SK-N-SH treated with all-trans-retinoic acid at 6 μM for 48 hours (cell line): ENCODE data around the gene TSPAN9.
A peak's percentile ranks its signal among the peaks of the same experiment; 100 is the strongest.

Source experiments
- ATAC-seq: fragments of 200-7000 bp; cut with Tn5 transposase; 3 replicates; pipeline ENCODE4 v1.9.1; 2020; ENCODE audit warnings: mild to moderate bottlenecking, moderate library complexity
- ARNTL ChIP-seq: fragments of 450-650 bp; formaldehyde crosslinking; IDR thresholded peaks from 2 replicates; pipeline ENCODE4 v1.5.0; 2020; ENCODE audit warnings: low read depth, mild to moderate bottlenecking, moderate library complexity, borderline replicate concordance
- CREB5 ChIP-seq: fragments of 250-450 bp; sonication (Bioruptor Pico); IDR thresholded peaks from 2 replicates; pipeline ENCODE4 v1.5.1; 2020; ENCODE audit warnings: low read depth, mild to moderate bottlenecking, moderate library complexity
- CSDC2 ChIP-seq: fragments of 250-450 bp; sonication (Bioruptor Pico); IDR thresholded peaks from 2 replicates; pipeline ENCODE4 v1.5.0; 2020; ENCODE audit warnings: mild to moderate bottlenecking, moderate library complexity
- CSRNP3 ChIP-seq: fragments of 250-450 bp; sonication (Bioruptor Pico); IDR thresholded peaks from 2 replicates; pipeline ENCODE4 v1.5.1; 2021; ENCODE audit warnings: mild to moderate bottlenecking, moderate library complexity
- ESRRG ChIP-seq: fragments of 250-450 bp; sonication (Bioruptor Pico); IDR thresholded peaks from 2 replicates; pipeline ENCODE4 v1.6.1; 2021; ENCODE audit warnings: mild to moderate bottlenecking
- GLIS3 ChIP-seq: fragments of 250-450 bp; sonication (Bioruptor Pico); IDR thresholded peaks from 2 replicates; pipeline ENCODE4 v1.5.0; 2020; ENCODE audit warnings: mild to moderate bottlenecking, moderate library complexity
- ISL1 ChIP-seq: fragments of 250-450 bp; sonication (Bioruptor Pico); IDR thresholded peaks from 2 replicates; pipeline ENCODE4 v2.1.2; 2022; ENCODE audit warnings: mild to moderate bottlenecking, moderate library complexity
- OSR1 ChIP-seq: fragments of 250-450 bp; sonication (Bioruptor Pico); IDR thresholded peaks from 2 replicates; pipeline ENCODE4 v1.8.0; 2022; ENCODE audit warnings: moderate library complexity, mild to moderate bottlenecking, inconsistent platforms
- PATZ1 ChIP-seq: fragments of 250-450 bp; sonication (Bioruptor Pico); IDR thresholded peaks from 2 replicates; pipeline ENCODE4 v1.8.0; 2020; ENCODE audit warnings: mild to moderate bottlenecking, moderate library complexity, borderline replicate concordance
- PPARA ChIP-seq: fragments of 250-450 bp; sonication (Bioruptor Pico); IDR thresholded peaks from 2 replicates; pipeline ENCODE4 v1.5.0; 2020; ENCODE audit warnings: mild to moderate bottlenecking, borderline replicate concordance
- RARB ChIP-seq: fragments of 250-450 bp; sonication (Bioruptor Pico); IDR thresholded peaks from 2 replicates; pipeline ENCODE4 v1.8.0; 2021; ENCODE audit warnings: mild to moderate bottlenecking, moderate library complexity
- SNAI2 ChIP-seq: fragments of 250-450 bp; sonication (Bioruptor Pico); IDR thresholded peaks from 2 replicates; pipeline ENCODE4 v1.5.0; 2020; ENCODE audit warnings: mild to moderate bottlenecking, moderate library complexity
- TOX ChIP-seq: fragments of 250-450 bp; sonication (Bioruptor Pico); IDR thresholded peaks from 2 replicates; pipeline ENCODE4 v1.8.0; 2021; ENCODE audit warnings: mild to moderate bottlenecking, moderate library complexity, borderline replicate concordance
- ZC3H10 ChIP-seq: fragments of 250-450 bp; sonication (Bioruptor Pico); IDR thresholded peaks from 2 replicates; pipeline ENCODE4 v1.5.1; 2021; ENCODE audit warnings: mild to moderate bottlenecking, moderate library complexity
- ZFP3 ChIP-seq: fragments of 250-450 bp; sonication (Bioruptor Pico); IDR thresholded peaks from 2 replicates; pipeline ENCODE4 v1.5.0; 2020; ENCODE audit warnings: mild to moderate bottlenecking, moderate library complexity
- ZFP30 ChIP-seq: fragments of 450-650 bp; formaldehyde crosslinking; IDR thresholded peaks from 2 replicates; pipeline ENCODE4 v1.5.0; 2022; ENCODE audit warnings: mild to moderate bottlenecking, moderate library complexity
- ZNF565 ChIP-seq: fragments of 450-650 bp; formaldehyde crosslinking; conservative IDR thresholded peaks from 2 replicates; pipeline ENCODE4 v1.5.0; 2020; ENCODE audit warnings: low read depth, mild to moderate bottlenecking, moderate library complexity
- ZNF70 ChIP-seq: fragments of 450-650 bp; formaldehyde crosslinking; IDR thresholded peaks from 2 replicates; pipeline ENCODE4 v1.5.0; 2020; ENCODE audit warnings: mild to moderate bottlenecking, moderate library complexity
- ZNF8 ChIP-seq: fragments of 450-650 bp; formaldehyde crosslinking; IDR thresholded peaks from 2 replicates; pipeline ENCODE4 v1.5.0; 2020; ENCODE audit warnings: mild to moderate bottlenecking, moderate library complexity
- TF ChIP-seq, protein P1 (sequence below): fragments of 250-450 bp; sonication (Bioruptor Pico); IDR thresholded peaks from 2 replicates; pipeline ENCODE4 v1.8.0; 2021; ENCODE audit warnings: low read depth, mild to moderate bottlenecking, moderate library complexity, borderline replicate concordance

The TSPAN9 gene

GRCh38 chr12:3311027-3311402, 233.8 kb downstream of the TSPAN9 start:
- TF ChIP-seq TOX (CRISPR knock-in tag) = no peak
- no peak for TF ChIP-seq ZC3H10 (CRISPR knock-in tag)
- no peak for TF ChIP-seq ZNF565 (CRISPR knock-in tag)
- TF ChIP-seq PPARA = no peak
- no peak for TF ChIP-seq CSDC2
- TF ChIP-seq, protein P1, sequence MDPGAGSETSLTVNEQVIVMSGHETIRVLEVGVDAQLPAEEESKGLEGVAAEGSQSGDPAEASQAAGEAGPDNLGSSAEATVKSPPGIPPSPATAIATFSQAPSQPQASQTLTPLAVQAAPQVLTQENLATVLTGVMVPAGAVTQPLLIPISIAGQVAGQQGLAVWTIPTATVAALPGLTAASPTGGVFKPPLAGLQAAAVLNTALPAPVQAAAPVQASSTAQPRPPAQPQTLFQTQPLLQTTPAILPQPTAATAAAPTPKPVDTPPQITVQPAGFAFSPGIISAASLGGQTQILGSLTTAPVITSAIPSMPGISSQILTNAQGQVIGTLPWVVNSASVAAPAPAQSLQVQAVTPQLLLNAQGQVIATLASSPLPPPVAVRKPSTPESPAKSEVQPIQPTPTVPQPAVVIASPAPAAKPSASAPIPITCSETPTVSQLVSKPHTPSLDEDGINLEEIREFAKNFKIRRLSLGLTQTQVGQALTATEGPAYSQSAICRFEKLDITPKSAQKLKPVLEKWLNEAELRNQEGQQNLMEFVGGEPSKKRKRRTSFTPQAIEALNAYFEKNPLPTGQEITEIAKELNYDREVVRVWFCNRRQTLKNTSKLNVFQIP (CRISPR knock-in tag) = no peak
- TF ChIP-seq, all 23 proteins: peak for 0
- no peak for ATAC-seq

- no peak for TF ChIP-seq ZFP30 (CRISPR knock-in tag)
- ATAC-seq = no peak
Observed at GRCh38 chr12:3311491-3312103, 234.4 kb downstream of the TSPAN9 start.

DNA sequence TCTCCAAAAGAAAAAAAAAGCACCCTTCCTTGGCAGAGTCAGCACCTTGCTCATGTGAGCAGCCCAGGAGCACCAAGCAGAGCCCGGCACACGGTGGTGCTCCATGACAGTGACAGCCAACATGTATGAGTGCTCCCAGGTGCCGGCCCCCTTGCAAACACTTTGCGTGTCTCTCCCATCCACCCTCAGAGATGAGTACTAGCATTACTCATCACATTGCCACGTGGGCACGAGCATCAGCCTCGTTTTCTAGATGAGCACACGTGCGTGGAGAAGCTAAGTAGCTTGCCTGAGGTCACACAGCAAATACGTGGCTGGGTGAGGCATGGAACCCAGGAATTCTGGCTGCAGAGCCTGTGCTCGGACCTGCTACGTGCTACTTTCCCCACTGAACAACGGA, 235.9 kb downstream of the TSPAN9 start:
- ATAC-seq = no peak
- TF ChIP-seq, protein P1 (CRISPR knock-in tag) = no peak
- TF ChIP-seq ZC3H10 (CRISPR knock-in tag) (no peak), CREB5 (no peak), PPARA (no peak), CSDC2 (no peak), ESRRG (no peak), ZNF565 (CRISPR knock-in tag) (no peak), RARB (CRISPR knock-in tag) (no peak), ISL1 (CRISPR knock-in tag) (no peak), ZFP30 (CRISPR knock-in tag) (no peak), ARNTL (no peak), PATZ1 (CRISPR knock-in tag) (no peak), TOX (CRISPR knock-in tag) (no peak), SNAI2 (CRISPR knock-in tag) (no peak), ZNF8 (no peak), CSRNP3 (no peak), GLIS3 (no peak), ZNF70 (CRISPR knock-in tag) (no peak)

DNA sequence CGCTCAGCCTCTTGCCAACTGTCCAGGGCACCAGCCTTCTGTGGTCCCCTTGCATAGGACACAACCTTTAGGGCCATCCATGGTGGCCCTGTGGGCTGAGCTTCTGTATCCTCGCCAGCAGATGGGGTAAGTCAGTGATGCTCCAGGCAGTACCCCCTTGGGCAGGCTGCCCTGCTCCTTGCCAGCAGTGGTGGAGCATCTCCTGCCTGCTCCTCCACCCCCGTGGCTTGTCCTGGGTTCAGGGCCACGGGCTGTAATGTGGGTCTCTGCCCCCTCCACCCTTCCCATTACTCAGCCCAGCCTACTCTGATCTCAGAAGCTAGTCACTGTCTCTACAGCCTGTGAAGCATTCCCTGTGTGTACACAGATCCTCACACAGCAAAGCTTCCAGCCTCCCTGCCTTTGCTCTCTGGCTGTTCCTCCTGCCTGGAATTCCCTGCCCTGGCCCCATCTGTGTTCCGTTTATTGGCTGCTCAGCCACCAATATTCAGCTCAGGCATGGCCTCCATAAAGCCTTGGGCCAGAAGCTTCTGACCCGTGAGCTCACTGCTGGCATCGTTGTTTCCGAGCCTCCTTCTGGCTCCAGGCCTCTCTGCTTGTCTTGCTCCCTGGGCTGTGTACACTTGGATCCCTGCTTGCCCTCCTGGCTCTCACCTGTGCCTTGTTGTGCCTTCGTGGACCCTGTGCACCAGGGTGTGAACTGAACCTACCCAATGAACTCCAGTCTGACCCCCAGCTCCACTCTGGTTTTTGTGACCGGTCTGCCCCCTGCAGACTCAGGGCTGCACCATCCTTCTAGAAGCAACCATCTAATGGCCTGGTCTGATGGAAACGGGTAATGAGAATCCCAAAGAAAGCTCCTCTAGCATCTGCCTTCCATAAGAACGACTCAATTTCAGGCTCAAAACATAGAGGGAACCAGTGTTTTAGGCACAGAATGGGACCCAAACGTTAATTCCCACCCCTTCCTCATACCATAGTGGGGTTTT, 236.8 kb downstream of the TSPAN9 start:
- ATAC-seq = peak; percentile 82
- no peak for TF ChIP-seq TOX (CRISPR knock-in tag)
- no peak for TF ChIP-seq ZFP3 (CRISPR knock-in tag)
- TF ChIP-seq ZNF565 (CRISPR knock-in tag) = no peak
- no peak for TF ChIP-seq CSDC2
- TF ChIP-seq PATZ1 (CRISPR knock-in tag) = no peak
- TF ChIP-seq ZFP30 (CRISPR knock-in tag) = no peak
- TF ChIP-seq ZNF8 = no peak
- TF ChIP-seq OSR1 (CRISPR knock-in tag) = no peak
- no peak for TF ChIP-seq ZC3H10 (CRISPR knock-in tag)
- no peak for TF ChIP-seq CREB5
- no peak for TF ChIP-seq ARNTL
- TF ChIP-seq ISL1 (CRISPR knock-in tag) = no peak
- TF ChIP-seq, all 23 proteins: peak for 0
